Urothelium cell line (cell line): ENCODE data around the gene CAMTA1.

Source experiments
- DNase-seq: peaks from one replicate; pipeline ENCODE4 v3.0.0; 2011; ENCODE audit warnings: low spot score, mixed read lengths
- FAIRE-seq: peaks from 2 replicates; lab custom pipeline; 2011; peaks lifted over from hg19 to GRCh38; lab: Jason Lieb, UNC

The CAMTA1 gene

GRCh38 chr1:7343882-7344281 is 558.6 kb downstream of the CAMTA1 start:
- DNase-seq: no peak
- no peak for FAIRE-seq

- FAIRE-seq (no peak), DNase-seq (no peak)
Measured at GRCh38 chr1:7344299-7344698, 559.0 kb downstream of the CAMTA1 start.

- no peak for FAIRE-seq
- no peak for DNase-seq
Measured at GRCh38 chr1:7345516-7345915, 560.3 kb downstream of the CAMTA1 start.

GRCh38 chr1:7346070-7346596 is 560.9 kb downstream of the CAMTA1 start:
- DNase-seq (no peak), FAIRE-seq (no peak)

- DNase-seq: no peak
- no peak for FAIRE-seq
Measured at GRCh38 chr1:7346600-7347570, 561.6 kb downstream of the CAMTA1 start.

- no peak for DNase-seq
- no peak for FAIRE-seq
Measured at GRCh38 chr1:7348073-7348472, 562.8 kb downstream of the CAMTA1 start.

GRCh38 chr1:7348580-7348979 is 563.3 kb downstream of the CAMTA1 start:
- DNase-seq (no peak), FAIRE-seq (no peak)

GRCh38 chr1:7350804-7351203 is 565.5 kb downstream of the CAMTA1 start:
- FAIRE-seq: no peak

GRCh38 chr1:7351649-7352048 is 566.4 kb downstream of the CAMTA1 start:
- DNase-seq (no peak), FAIRE-seq (no peak)

More at GRCh38 chr1:7350804-7351203, 565.5 kb downstream of the CAMTA1 start:
- no peak for DNase-seq

- DNase-seq (no peak), FAIRE-seq (no peak)
Measured at GRCh38 chr1:7352364-7352763, 567.1 kb downstream of the CAMTA1 start.

GRCh38 chr1:7352974-7353373 is 567.7 kb downstream of the CAMTA1 start:
- FAIRE-seq: no peak
- DNase-seq: no peak

GRCh38 chr1:7355646-7356045 is 570.4 kb downstream of the CAMTA1 start:
- no peak for FAIRE-seq

GRCh38 chr1:7356079-7356478 is 570.8 kb downstream of the CAMTA1 start:
- no peak for DNase-seq
- no peak for FAIRE-seq

More at GRCh38 chr1:7355646-7356045, 570.4 kb downstream of the CAMTA1 start:
- no peak for DNase-seq

GRCh38 chr1:7358425-7358824 is 573.2 kb downstream of the CAMTA1 start:
- DNase-seq: no peak
- FAIRE-seq: no peak

- no peak for DNase-seq
- no peak for FAIRE-seq
Measured at GRCh38 chr1:7360526-7360925, 575.3 kb downstream of the CAMTA1 start.

- FAIRE-seq: no peak
Measured at GRCh38 chr1:7362947-7363346, 577.7 kb downstream of the CAMTA1 start.

GRCh38 chr1:7363450-7363849 is 578.2 kb downstream of the CAMTA1 start:
- no peak for FAIRE-seq
- DNase-seq: no peak

More at GRCh38 chr1:7362947-7363346, 577.7 kb downstream of the CAMTA1 start:
- no peak for DNase-seq

- FAIRE-seq (no peak), DNase-seq (no peak)
Measured at GRCh38 chr1:7365706-7366105, 580.5 kb downstream of the CAMTA1 start.

GRCh38 chr1:7366286-7366954 is 581.2 kb downstream of the CAMTA1 start:
- FAIRE-seq (no peak), DNase-seq (no peak)

- FAIRE-seq (no peak), DNase-seq (no peak)
Measured at GRCh38 chr1:7366955-7367665, 581.9 kb downstream of the CAMTA1 start.

- DNase-seq: no peak
- FAIRE-seq: no peak
Measured at GRCh38 chr1:7369866-7370265, 584.6 kb downstream of the CAMTA1 start.
